NB4 (cell line): Measurements from ENCODE around the gene MSGN1.
A peak's percentile ranks its signal among the peaks of the same experiment; 100 is the strongest.

Experiments
- DNase-seq: peaks from one replicate; pipeline ENCODE4 v3.0.0; 2010; ENCODE audit warnings: low read depth
- H3K4me3 ChIP-seq: one replicate; pipeline ENCODE4 v1.5.1; 2011; ENCODE audit warnings: mild to moderate bottlenecking, low read depth, low read length, moderate library complexity
- MYC ChIP-seq: IDR thresholded peaks from 2 replicates; pipeline ENCODE4 v1.6.1; 2011; ENCODE audit warnings: low read depth, low read length
- POLR2A ChIP-seq: IDR thresholded peaks from 2 replicates; pipeline ENCODE4 v1.6.1; 2011; ENCODE audit warnings: mild to moderate bottlenecking; ENCODE audit not compliant: insufficient read length; ENCODE audit errors: extremely low read depth
- TF ChIP-seq, protein P1 (sequence below): IDR thresholded peaks from 2 replicates; pipeline ENCODE4 v1.6.1; 2011; ENCODE audit warnings: low read depth, low read length
- TF ChIP-seq, protein P2 (sequence below): IDR thresholded peaks from one replicate; pipeline ENCODE4 v1.5.1; 2012; ENCODE audit warnings: low read depth, low read length

MSGN1 gene

DNA sequence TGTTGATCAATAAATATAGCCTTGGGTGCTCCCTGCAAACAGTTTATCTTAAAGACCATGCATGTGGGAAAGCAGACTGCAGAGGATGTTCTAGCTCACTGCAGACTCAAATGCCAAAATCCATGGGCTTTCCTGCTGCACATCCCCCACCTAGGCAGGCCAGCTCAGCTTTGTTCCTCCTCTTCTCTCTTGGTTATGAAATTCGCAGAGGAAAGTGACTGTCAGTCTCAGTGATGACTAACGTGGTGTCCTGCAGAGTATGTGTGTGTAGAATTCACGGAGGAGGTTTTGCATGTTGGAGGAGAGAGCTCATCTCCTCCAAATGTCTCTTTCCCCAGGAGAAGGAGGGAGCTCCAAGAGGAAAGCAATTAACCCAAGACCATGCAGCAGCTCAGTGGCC is 40.8 kb downstream of the MSGN1 start:
- DNase-seq: peak; percentile 16
- no peak overlapping the region for H3K4me3 ChIP-seq
- TF ChIP-seq, protein P1, sequence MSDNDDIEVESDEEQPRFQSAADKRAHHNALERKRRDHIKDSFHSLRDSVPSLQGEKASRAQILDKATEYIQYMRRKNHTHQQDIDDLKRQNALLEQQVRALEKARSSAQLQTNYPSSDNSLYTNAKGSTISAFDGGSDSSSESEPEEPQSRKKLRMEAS: no peak
- TF ChIP-seq POLR2A (no peak), MYC (no peak)
- TF ChIP-seq, protein P2, sequence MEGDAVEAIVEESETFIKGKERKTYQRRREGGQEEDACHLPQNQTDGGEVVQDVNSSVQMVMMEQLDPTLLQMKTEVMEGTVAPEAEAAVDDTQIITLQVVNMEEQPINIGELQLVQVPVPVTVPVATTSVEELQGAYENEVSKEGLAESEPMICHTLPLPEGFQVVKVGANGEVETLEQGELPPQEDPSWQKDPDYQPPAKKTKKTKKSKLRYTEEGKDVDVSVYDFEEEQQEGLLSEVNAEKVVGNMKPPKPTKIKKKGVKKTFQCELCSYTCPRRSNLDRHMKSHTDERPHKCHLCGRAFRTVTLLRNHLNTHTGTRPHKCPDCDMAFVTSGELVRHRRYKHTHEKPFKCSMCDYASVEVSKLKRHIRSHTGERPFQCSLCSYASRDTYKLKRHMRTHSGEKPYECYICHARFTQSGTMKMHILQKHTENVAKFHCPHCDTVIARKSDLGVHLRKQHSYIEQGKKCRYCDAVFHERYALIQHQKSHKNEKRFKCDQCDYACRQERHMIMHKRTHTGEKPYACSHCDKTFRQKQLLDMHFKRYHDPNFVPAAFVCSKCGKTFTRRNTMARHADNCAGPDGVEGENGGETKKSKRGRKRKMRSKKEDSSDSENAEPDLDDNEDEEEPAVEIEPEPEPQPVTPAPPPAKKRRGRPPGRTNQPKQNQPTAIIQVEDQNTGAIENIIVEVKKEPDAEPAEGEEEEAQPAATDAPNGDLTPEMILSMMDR: no peak

DNA sequence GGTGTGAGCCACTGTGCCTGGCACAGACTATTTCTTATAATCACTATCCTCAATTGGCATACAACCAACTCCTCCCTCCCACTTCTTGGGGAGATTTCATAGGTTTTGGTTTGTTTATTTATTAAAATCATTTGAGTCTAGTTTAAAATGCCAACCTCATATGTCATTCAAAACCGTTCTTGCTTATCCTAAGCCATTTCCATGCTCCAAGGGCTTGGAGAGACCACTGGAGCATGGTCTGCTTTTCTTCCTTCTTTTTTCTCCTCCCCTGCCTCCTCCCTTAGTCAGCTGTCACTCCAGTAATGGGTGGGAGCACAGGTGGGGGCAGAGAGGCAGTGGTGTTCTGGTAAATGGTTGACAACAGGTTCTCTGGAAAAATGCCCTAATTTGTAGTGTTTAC is 41.8 kb downstream of the MSGN1 start:
- TF ChIP-seq MYC (no peak), POLR2A (no peak)
- TF ChIP-seq, protein P2: no peak
- TF ChIP-seq, protein P1: no peak
- no peak for DNase-seq
- no peak overlapping the region for H3K4me3 ChIP-seq

DNA sequence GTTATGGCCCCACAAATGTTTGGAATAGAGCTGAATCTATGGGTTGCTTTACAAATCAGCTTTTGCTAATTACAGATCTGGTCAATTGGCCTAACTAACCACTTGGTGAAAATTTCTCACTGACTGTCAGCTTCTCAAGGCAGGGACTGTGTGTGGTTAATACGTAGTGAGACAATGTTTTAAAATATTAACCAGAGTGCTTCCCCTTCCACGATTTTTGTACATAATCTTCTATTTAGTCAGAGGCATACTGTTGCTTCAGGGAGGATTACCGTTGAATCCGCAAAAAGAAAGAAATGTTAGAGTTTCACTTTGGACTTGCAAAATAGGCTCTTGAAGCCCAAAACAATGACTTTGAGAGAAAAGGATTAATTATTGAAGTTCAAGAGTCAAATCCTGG is 47.3 kb downstream of the MSGN1 start:
- H3K4me3 ChIP-seq: no peak overlapping the region
- TF ChIP-seq POLR2A: no peak
- TF ChIP-seq, protein P2: no peak
- TF ChIP-seq, protein P1: no peak
- TF ChIP-seq MYC: no peak
- no peak for DNase-seq

DNA sequence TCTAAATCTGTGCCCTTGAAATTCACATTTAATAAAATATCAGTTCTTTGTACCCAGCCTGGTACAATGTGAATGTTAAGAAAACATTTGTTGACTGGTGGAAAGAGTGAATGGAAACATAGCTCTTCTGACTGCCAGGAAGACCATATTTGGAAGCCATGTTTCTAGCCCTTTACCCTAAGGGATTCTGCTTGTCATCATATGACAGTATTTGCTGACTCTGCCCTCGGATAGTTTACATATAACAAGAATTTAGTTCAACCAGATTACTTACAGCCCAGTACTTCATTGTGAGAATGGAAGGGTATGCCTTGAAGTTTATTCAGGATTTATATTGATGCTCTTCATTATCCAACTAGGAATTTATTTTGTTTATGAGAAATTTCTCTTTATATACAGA is 48.4 kb downstream of the MSGN1 start:
- TF ChIP-seq MYC (no peak), POLR2A (no peak)
- TF ChIP-seq, protein P1: no peak
- TF ChIP-seq, protein P2: no peak
- no peak for DNase-seq

DNA sequence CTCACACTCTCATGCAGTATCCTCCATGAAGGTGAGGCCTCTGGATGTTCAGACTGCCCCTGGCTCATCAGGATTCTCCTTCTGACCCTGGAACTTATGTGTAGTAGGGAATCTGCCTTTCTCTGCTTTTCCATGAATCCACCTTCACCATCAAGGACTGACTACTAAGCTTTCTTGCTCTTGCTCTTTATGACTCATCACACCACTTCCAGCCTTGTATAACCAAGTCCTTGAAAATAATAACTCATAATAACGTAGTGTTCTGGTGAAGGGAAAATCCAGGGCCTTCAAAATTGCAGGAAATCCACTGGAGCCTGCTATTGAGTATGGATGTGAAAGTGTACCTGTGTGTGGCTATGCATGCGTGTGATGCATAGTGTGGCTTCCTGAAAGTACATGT is 50.9 kb downstream of the MSGN1 start:
- H3K4me3 ChIP-seq: no peak overlapping the region
- no peak for TF ChIP-seq MYC
- TF ChIP-seq, protein P2: no peak
- TF ChIP-seq, protein P1: no peak
- no peak for TF ChIP-seq POLR2A
- no peak for DNase-seq

More for the DNA sequence above, 48.4 kb downstream of the MSGN1 start:
- no peak overlapping the region for H3K4me3 ChIP-seq
